Natural killer cell (primary cell): ENCODE measurements around the gene TRIB2. TPM values are rescaled to one million over a fixed set of nuclear protein-coding genes. Genes with fewer than 3 reads are reported as not detected.

Source experiments
- ATAC-seq, 3 donors: fragments of 150-1000 bp in 2 of 3; fragments of 200-7000 bp in 1 of 3; cut with Tn5 transposase; 1 replicate in 1 of 3; 2 replicates in 2 of 3; pipeline ENCODE4 v1.10.0; 2021; ENCODE audit warnings: mild to moderate bottlenecking in 2 of 3, moderate library complexity in 2 of 3
- DNase-seq, 2 donors: peaks; one replicate each; pipeline versions ENCODE4 v3.0.0 to v3.0.0-alpha.2; 2013 to 2021; ENCODE audit warnings: mixed read lengths in 1 of 2
- H3K27ac ChIP-seq: one replicate; pipeline ENCODE4 v1.5.1; 2013; ENCODE audit warnings: mild to moderate bottlenecking, low read length
- H3K27me3 ChIP-seq: one replicate; pipeline ENCODE4 v1.6.1; 2013; ENCODE audit warnings: low read length; ENCODE audit not compliant: control insufficient read depth, insufficient read depth
- H3K36me3 ChIP-seq: one replicate; pipeline ENCODE4 v1.6.1; 2013; ENCODE audit warnings: low read length; ENCODE audit not compliant: control insufficient read depth, insufficient read depth
- H3K4me1 ChIP-seq: one replicate; pipeline ENCODE4 v1.6.1; 2013; ENCODE audit warnings: low read length; ENCODE audit not compliant: control insufficient read depth, insufficient read depth
- H3K4me3 ChIP-seq: one replicate; pipeline ENCODE4 v1.5.1; 2013; ENCODE audit warnings: low read length
- H3K9me3 ChIP-seq: one replicate; pipeline ENCODE4 v1.6.1; 2013; ENCODE audit warnings: low read length; ENCODE audit not compliant: control insufficient read depth, insufficient read depth
- H3K27ac Mint-ChIP-seq, 2 donors: one replicate each; pipeline ENCODE4 v1.8.0; 2022; ENCODE audit warnings: mild to moderate bottlenecking in 2 of 2, mixed read lengths in 2 of 2, moderate library complexity in 1 of 2
- H3K27me3 Mint-ChIP-seq, 2 donors: one replicate each; pipeline ENCODE4 v1.8.0; 2022; ENCODE audit warnings: low read depth in 2 of 2, mixed read lengths in 2 of 2
- H3K36me3 Mint-ChIP-seq: one replicate; pipeline ENCODE4 v1.8.0; 2022; ENCODE audit warnings: mixed read lengths
- H3K4me1 Mint-ChIP-seq, 2 donors: one replicate each; pipeline ENCODE4 v1.8.0; 2022; ENCODE audit warnings: mixed read lengths in 2 of 2
- H3K4me3 Mint-ChIP-seq: one replicate; pipeline ENCODE4 v1.8.0; 2022; ENCODE audit warnings: mild to moderate bottlenecking, moderate library complexity, mixed read lengths
- H3K9me3 Mint-ChIP-seq, 2 donors: one replicate each; pipeline ENCODE4 v1.8.0; 2022; ENCODE audit warnings: mixed read lengths in 2 of 2
- CTCF ChIP-seq: fragments of 200-600 bp; IDR thresholded peaks from one replicate; pipeline ENCODE4 v1.8.0; 2022; ENCODE audit warnings: antibody characterized with exemption
- WGBS: methylation state at CpG from one replicate; pipeline ENCODE4 v1.1.7; 2013; ENCODE audit warnings: missing lambda C conversion rate; ENCODE audit not compliant: insufficient coverage; 5-methylcytosine and 5-hydroxymethylcytosine counted together
- intact Hi-C: fragments of 100-400 bp; cut with micrococcal nuclease; formaldehyde crosslinking; loops from one replicate; pipeline ENCODE4 v1.14.2; 2022
- total RNA-seq, 4 donors: library from RNA; stranded (reverse); fragments of 120-200 nt in 1 of 4; gene quantifications; one replicate each; pipeline versions ENCODE4 v1.2.3 to v1.2.4, GENCODE V29; 2013 to 2022

TRIB2 gene
- total RNA-seq, 3 donors from 2014 or later (not counting 1 experiment from before 2014, with no cell fraction given): 68.1 to 87.4 (median 84.5) TPM

GRCh38 chr2:12731701-12732280 lies 15.1 kb downstream of the TRIB2 start:
- Histone ChIP-seq H3K27me3 (no peaks in the 10 kb centered on the region), H3K9me3 (no peaks in the 10 kb centered on the region), H3K27ac (no peak overlapping the region), H3K36me3 (peaks cover 37% of the 10 kb centered on the region), H3K4me3 (no peak overlapping the region), H3K4me1 (peaks cover 54% of the 10 kb centered on the region)
- peak overlapping the region in 1 of 2 donors; percentile 58 for H3K27ac Mint-ChIP-seq
- intact Hi-C loops: no loop called here
- DNase-seq (no peak), ATAC-seq (no peak)
- no peak for TF ChIP-seq CTCF
- H3K9me3 Mint-ChIP-seq: no peaks in the 10 kb centered on the region
- no peaks in the 10 kb centered on the region for H3K27me3 Mint-ChIP-seq
- H3K4me3 Mint-ChIP-seq: no peak overlapping the region
- WGBS: 86% methylated on average over 16 of the region's 16 CpGs
- H3K4me1 Mint-ChIP-seq: peaks cover 80 to 84% of the 10 kb centered on the region in 2 donors
- H3K36me3 Mint-ChIP-seq: peaks cover 9% of the 10 kb centered on the region

- no peaks in the 10 kb centered on the region for H3K27me3 Mint-ChIP-seq
- DNase-seq (no peak), ATAC-seq (no peak)
- H3K4me3 Mint-ChIP-seq: no peak overlapping the region
- peaks cover 80 to 85% of the 10 kb centered on the region in 2 donors for H3K4me1 Mint-ChIP-seq
- Histone ChIP-seq H3K27ac (no peak overlapping the region), H3K4me3 (no peak overlapping the region), H3K27me3 (no peaks in the 10 kb centered on the region), H3K9me3 (no peaks in the 10 kb centered on the region), H3K36me3 (peaks cover 42% of the 10 kb centered on the region), H3K4me1 (peaks cover 45% of the 10 kb centered on the region)
- 93% methylated on average over 10 of the region's 10 CpGs for WGBS
- H3K27ac Mint-ChIP-seq: peak overlapping the region; percentile 29 to 58
- peaks cover 9% of the 10 kb centered on the region for H3K36me3 Mint-ChIP-seq
- TF ChIP-seq CTCF: no peak
- no peaks in the 10 kb centered on the region for H3K9me3 Mint-ChIP-seq
- intact Hi-C loops: no loop called here
Observed at GRCh38 chr2:12732651-12733050, 15.9 kb downstream of the TRIB2 start.

- Histone ChIP-seq H3K36me3 (peaks cover 45% of the 10 kb centered on the region), H3K27me3 (no peaks in the 10 kb centered on the region), H3K9me3 (no peaks in the 10 kb centered on the region), H3K27ac (no peak overlapping the region), H3K4me1 (peaks cover 33% of the 10 kb centered on the region), H3K4me3 (no peak overlapping the region)
- intact Hi-C loops: no loop called here
- no peak for TF ChIP-seq CTCF
- 66% methylated on average over 7 of the region's 7 CpGs for WGBS
- peaks cover 80 to 84% of the 10 kb centered on the region in 2 donors for H3K4me1 Mint-ChIP-seq
- peak overlapping the region; percentile 50 to 58 for H3K27ac Mint-ChIP-seq
- H3K27me3 Mint-ChIP-seq: no peaks in the 10 kb centered on the region
- ATAC-seq (no peak), DNase-seq (no peak)
- H3K36me3 Mint-ChIP-seq: peaks cover 9% of the 10 kb centered on the region
- H3K9me3 Mint-ChIP-seq: no peaks in the 10 kb centered on the region
- H3K4me3 Mint-ChIP-seq: no peak overlapping the region
Observed at GRCh38 chr2:12733846-12734245, 17.1 kb downstream of the TRIB2 start.
